GM18508 (cell line): ENCODE data around the gene AHDC1.

Experiments
- ATAC-seq: cut with Tn5 transposase; IDR thresholded peaks from one replicate; pipeline ENCODE4 v1.9.1; 2021; ENCODE audit warnings: moderate number of reproducible peaks; ENCODE audit not compliant: insufficient read depth, unreplicated experiment

Gene AHDC1

DNA sequence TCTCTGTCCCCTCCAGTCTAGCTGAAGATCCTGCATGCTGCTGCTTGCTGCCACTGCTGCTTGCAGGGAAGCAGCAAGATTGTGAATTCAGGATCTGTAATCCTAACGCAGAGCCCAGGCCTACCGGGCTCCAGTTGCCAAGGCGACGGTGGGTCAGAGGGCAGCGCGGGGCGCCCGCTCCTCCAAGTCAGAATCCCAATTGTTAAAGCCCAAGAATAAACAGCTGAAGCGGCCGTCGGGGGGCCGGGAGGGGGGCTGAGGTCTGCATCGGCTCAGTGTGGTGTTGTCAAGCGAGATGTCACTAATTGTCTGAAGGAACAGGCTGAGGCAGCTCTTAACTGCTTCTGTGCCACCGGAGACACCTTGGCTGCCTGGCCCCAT, 36.8 kb downstream of the AHDC1 start:
- no peak for ATAC-seq

DNA sequence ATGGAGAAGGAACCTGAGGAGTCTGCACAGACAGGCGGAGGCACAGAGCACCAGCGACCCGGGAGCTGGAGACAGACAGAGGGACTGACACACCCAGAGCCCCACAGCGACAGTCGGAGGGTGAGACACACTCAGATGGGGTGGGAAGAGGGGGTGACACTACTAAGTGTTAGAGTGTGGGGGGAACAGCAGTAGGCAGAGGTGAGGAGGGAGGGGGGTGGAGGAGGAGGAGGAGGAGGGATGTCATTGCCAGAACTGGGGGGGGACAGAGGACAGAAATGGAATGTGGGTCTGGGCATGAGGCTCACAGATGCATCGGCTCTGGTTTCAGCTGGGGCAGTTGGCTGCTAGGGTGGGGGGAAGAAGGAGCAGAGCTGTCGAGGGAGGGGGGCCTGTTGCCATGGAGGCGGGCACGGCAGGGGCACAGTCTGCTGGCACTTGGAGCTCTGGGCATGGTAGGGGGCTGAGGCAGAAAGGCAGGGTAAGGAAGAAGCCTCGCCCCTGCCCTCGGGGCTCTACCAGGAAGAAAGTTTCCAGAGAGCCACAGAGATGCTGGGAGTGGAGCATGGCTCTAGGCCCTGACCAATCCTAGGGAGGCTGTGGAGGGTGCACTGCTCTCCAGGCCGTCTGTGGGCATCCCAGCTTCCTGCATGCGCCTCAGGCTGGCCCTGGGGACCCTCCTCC, 37.3 kb downstream of the AHDC1 start:
- ATAC-seq: no peak

DNA sequence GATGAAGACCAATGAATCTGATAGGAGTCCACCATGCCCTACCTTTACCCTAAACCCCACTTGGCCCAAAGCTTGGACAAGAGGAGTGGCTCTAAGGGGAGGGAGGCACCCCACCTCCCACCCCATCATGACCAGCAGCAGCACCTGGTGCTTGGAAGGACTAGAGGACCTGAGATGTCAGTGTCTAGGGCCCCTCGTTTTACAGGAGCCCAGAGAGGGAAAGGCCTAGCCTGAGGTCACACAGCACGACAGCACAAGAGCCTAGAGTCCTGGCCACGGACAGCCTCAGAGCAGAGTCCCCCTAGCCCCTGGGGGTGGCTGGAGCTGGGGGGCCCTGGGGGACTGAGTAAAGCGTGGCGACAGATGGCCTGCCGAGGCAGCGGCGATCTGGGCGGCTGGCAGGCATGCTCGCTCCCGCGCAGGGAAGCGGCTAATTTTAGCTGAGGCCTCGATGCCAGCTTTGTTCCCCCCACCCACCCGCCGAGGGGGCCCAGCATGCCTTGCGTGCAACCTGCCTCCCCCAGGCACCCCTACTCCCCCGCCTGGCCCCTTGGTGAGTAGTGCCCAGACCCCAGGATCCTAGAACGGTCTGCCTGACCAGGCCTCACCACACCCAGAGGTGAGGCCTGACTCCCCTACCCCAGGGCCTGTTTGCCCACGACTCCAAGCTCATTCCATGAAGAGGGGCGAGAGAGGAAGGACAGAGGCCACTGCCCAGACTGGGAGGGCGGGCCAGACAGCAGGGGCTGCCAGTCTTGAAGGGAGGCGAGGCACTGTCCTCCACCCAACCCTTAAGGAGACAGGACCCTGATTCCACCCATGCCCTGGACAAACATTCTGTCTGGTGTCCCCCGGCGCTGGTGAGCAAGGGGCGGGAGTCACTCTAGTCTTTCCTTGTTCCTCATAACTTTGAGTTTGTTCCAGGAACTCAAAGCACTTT, 39.0 kb downstream of the AHDC1 start:
- ATAC-seq: no peak

DNA sequence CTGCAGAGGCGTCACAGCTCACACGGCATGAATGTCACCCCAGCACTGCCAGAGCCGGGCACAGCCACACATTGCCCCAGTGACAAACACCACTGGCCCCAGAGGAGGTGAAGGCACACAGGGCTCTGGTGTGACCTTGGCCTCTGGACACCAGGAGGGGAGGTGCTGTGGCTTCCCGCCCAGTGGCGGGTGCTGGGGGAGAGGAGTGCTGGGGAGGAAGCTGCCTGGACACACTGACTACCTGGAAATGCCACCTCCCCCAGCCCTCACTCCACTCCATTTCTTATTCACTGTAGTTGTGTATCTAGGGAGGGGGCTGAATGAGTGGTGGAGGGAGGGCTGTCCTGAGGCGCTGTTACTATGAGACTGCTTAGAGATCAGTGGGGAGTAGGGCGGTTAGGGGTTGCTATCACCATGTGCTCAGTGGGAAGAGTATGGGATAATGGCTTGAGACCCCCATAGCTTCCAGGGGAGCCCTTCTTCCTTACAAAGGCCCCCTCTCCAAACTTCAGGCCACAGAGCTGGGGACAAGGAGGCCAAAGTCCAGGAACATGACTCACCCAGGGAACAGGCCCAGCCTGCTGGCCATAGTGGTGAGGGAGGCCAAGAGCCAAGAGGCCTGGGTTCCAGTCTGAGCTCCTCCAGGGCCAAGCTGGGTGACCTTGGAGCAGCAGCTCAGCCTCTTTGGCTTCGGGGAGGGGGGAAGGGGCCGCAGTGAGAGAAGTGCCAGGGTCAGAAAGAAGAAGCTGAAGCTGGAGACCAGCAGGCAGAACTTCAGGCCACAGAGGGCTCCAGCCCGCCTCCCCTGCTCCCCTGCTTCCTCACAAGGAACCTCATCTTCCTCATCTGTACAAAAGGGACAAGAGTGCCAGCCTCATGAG, 40.1 kb downstream of the AHDC1 start:
- ATAC-seq: no peak

DNA sequence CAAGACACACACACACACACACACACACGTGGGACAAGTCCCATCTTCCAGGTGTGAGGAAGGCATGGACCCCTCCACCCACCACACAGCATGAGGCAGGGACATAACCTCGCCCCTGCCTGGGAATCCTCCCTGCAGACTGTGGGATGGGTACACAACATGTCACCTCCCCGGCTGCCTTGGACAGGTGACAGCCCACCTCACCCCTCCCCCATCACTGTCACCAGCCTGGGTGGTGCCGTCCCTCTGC, 40.7 kb downstream of the AHDC1 start:
- ATAC-seq: no peak

DNA sequence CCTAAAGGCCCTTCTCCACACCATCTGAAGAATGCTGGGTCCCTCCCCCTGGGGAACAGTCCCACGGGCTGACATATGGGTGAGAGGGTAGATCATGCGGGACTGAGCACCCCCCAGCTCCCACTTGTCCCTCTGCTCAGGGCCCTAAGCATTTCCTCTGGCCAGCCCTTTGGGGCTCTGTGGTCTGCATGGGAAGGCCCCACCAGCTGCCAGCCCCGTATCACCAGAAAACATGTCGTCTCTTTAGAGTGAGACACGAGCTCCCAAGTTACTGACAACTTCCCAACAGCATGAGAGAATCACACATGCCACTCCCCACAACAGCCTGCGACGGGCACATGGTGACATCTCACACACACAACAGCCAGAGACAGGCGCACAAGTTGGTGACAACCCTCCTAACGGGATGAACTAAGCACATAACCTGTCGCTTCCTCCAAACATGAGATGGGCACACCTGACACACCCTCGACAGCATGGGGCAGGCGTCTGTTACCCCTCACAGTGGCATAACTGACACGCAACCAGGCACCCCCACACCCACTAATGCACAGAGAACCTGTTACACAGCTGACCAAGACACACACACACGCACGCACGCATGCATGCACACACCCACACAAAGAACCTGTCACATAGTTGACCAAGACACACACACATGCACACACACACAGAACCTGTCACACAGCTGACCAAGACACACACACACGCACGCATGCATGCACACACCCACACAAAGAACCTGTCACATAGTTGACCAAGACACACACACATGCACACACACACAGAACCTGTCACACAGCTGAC, 41.2 kb downstream of the AHDC1 start:
- no peak for ATAC-seq

DNA sequence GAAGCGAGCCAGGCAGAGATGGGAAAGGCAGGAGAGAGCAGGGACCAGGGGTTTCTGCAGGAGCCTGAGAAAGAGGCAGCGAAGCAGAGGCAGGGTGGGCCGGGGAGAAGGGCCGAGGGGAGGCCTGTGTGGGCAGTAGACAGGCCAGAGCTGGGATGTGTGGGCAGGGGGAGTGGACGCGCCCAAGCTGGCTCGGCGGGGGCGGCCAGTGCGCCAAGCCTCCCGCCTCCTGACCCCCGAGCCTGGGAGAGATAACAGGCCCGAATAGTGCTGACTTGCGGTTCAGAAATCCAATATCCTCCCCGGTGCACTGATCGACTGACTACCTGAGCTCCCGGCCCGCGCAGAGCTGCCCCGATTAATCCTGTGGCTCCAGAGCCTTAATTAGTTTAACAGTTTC, 41.9 kb downstream of the AHDC1 start:
- no peak for ATAC-seq

DNA sequence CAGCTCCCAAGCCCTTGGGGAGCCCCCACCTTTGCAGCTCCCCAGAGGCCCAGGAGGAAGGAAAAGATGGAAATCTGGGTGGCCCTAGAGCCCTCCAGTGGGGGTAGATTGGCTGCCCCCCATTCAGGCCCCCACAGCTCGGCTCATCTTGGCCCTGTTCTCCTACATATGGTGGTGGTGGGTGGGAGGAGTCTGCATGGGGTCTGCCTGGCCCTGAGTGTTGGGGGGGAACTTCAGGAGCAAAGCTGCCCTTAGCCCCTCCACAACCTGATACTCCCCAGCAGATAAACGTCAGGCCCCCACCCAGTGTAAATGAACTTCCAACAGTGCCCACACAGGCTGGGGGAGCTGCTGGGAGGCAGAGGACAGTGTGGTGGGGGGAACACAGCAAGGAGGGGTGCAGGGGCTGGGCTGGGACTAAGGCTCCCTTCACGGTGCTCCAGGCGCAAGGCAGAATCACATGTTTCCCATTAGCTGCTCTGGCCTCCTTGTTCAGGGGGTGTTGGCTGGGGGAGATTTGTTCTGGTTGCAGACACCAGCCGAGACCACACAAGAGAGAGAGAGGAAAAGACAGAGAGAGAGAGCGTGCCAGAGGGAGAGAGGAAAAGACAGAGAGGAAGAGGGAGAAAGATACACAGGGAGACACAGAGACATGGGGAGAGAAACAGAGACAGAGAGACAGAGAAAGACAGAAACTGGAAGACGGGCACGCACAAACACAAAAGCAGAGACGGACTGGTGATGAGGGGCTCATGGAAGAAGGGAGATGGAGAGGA, 42.6 kb downstream of the AHDC1 start:
- no peak for ATAC-seq

DNA sequence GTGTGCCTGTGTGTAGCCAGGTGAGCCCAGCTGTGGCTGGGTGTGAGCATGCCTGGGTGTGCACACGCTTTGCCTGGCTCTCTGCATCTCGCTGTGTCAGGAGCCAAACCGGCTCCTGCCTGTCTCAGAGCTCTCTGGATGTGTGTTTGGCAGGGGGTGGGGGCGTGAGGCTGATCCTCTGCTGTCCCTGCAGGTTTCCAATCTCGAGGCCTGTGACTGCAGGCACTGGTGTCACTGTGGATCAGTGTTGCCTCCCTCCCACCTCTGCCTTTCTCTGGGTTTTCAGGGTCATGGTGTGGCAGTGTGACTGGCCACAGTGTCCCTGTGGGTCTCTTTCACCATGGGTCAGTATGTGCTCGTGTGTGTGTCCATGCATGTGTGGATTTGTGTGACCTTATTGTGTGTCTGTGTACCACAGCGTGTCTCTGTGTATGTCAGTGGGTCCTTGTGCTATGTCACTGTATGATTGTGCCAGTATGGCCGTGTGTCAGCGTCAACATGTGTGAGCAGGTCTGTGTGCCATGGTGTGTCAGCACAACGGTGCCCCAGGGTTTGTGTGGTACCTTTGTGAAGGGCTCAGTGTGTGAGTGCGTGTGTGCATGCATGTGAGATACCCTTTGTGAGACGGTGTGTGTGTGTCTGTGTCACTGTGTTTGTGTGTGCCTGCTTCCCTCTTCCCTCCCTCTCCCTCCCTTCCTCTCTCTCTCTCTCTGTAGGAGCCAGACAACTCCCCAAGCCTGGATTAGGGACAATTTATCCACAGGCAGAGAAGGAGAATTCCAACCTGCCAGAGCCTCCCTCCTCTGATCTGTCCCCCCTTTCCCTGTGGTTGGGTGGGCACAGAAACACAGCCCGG, 43.4 kb downstream of the AHDC1 start:
- no peak for ATAC-seq

DNA sequence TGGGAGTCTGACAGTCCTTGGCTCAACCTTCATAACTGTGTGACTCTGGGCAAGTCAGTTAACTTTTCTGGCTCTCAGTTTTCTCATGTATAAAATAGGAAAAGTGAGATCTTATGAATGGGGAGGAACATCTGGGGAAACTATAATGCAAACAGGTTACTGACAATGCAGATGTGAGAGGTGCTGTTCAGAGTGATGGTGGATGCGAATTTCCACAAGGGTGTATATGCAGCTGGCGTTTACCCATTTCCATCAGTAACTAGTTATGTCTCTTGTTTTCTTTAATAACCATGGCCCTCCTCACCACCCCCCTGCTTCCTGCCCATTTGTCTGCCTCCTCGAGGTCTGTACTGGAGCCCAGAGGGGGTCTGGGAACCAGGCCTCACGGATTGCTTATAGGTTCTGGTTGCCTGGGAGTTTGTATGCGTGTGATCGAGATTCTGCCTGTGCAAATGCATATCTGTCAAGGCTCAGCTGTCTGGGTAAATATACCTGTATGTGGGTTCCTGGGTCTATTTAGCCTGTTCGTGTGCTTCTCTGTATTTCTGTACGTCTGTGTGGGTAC, 44.4 kb downstream of the AHDC1 start:
- ATAC-seq: no peak

DNA sequence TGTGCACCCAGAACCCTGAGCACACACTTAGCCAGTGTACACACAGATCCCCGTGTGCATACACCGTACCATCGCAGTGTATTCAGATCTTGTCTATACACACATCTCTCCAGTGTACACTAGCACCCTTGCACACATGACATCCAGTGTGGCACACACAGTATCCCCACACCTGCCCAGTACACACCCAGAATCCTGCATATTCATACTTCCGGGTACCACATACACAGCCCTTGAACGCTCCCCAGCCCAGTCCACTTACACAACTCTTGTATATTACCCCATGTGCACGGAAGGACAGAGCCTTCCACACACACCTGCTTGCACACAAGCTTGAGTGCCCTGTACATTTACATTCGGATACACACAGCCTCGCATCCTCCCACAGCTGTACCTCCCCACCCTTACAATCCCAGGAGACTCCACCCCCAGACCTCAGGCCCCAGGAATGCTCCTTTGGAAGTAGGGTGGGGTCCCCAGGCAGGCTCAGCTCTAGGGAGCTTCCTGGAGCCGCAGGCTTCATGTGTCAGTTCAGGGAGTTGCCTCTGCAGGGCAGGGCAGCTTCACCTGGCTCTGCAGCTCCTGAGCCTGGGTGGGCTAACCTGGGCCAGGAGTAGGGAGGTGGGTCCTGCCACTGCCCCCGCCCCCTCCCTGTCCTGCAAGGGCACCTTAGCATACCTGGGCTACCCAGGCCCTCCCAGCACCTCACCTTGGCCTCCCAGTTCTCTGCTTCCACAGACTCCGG, 46.2 kb downstream of the AHDC1 start:
- no peak for ATAC-seq

DNA sequence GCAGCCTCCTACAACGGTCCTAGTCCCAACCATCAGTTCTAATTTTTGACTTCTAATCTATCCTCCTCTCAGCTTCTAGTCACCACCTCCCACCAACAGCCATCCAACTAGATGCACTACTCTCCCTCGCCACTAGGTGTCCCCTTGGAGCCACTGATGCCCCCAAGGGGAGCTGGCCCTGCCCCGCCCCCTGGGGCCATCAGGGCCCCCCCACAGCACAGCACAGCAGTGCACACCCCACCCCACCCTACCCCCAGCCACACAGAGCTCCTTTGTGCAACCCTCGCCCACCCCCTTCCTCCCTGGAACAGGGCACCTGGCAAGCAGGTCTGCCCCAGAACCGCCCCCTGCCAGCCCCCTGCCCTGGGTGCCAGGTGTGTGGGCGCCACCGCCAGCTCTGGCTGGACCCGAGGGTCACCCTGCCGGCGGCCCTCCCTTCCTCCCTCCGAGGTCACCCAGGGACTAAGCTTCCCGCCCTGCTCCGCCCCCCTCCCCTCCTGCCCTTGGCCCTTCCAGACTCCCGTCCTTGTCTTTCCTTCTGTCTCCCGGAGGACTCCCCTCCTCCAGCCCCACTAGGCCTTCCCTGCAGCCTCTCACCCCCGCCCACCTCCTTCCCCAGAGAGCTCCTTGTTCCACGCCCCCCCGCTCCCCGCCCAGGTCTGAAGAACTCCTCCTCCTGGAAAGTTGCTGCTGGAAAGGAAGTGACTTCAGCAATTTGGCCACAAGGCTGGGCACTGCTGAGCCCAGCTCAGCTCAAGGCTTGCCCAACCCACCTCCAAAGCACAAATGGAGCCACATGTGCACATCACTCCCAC, 47.0 kb downstream of the AHDC1 start:
- no peak for ATAC-seq

DNA sequence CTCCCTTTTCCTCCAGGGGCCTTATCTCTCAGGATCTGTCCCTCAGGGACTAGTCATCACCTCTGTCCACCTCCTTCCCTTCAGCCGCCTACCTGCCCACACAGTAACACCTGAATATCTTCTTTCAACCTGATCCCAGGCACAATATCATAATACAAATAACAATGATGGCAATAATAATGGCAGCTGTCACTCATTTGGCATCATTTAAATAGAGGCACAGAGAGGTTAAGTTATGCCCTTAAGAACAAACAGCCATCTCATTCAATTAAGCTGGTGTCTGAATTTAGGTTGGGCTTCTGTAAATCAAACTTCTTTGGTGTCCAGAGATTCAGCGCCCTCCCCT, 47.5 kb downstream of the AHDC1 start:
- ATAC-seq: no peak

DNA sequence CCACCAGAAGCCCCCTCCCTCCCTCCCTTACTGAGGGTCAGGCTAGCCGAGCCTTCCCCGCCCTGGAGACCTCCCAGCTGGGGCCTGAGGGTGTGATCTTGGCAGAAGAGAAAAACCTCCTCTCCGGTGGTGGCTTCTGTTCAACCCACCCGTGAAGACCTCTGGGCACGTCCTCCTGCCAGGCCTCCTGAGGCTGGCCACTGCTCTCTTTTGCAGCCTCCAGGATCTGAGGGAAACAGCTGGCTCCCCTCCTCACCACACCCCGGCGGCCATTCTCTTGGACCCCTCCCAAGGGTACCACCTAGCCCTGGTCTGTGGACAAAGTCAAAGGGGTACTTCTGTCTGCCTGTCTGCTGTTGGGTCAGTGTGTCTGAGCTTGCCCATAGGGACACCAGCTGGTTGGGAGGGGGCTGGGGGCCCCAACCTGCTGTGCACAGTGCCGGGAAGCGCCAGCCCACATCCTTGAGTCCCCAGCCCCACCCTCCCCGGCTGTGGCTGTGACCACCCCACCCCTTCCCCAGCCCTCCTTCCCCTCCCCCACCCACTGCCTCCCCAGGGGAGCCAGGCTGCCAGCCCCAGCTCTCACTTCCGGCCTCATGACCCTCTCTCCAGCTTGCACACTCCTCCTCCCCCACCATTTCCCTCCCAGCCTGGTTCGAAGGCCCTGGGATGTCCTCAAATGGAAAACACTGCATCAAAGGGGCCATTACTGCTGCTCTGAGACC, 48.1 kb downstream of the AHDC1 start:
- ATAC-seq: no peak

DNA sequence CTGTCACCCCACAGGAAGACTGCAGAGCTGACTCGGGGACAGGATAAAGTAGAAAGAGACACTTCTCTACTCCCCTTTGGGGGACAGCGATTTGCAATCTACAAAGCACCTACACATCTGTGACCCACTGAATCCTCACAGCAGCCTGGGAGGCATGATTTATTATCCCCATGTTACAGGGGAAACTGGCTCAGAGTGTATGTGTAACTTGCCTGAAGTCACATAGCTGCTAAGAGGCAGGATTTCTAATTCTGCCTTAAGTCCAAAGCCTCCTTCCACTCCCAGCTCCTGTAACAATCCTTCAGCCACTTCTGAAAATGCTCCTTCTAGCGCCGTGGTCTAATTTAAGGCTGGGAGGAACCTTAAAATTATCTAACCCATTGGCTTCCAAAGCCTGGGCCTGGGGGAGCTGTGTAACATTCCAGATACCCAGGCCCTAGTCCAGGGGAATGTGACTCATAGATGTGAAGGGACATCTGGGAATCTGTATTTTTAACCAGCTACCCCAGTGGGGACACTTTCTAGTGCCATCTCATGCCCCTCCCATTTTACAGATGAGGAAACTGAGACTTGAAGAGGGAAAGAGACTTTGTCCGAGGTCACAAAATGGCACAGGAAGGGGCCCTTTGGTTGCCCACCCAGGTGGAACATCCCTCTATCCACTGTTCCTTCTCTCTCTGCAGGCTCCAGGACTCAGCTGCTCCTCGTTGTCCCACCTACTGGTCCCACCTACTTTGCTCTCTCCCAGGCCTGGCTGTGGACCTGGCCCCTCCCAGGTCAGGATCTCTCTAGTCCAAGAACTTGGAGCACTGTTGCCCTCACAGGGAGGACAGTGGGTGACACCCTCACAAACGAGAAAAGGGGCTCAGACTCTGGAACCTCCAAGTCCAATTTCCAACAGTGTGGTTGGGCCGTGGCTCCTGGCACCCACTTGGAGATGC, 48.9 kb downstream of the AHDC1 start:
- ATAC-seq: no peak
